Choroid plexus epithelial cell (primary cell): ENCODE results near the gene AIFM1.

ENCODE experiments used
- DNase-seq: peaks from one replicate; pipeline ENCODE4 v3.0.0-alpha.2; 2010; ENCODE audit warnings: low read depth
- H3K4me3 ChIP-seq: 2 replicates; pipeline ENCODE4 v1.5.1; 2011; ENCODE audit warnings: low read depth, mild to moderate bottlenecking, control low read depth, low read length, moderate library complexity
- TF ChIP-seq, protein P1 (sequence below): conservative IDR thresholded peaks from 2 replicates; pipeline ENCODE4 v1.5.1; 2011; ENCODE audit warnings: low read depth, mild to moderate bottlenecking, control low read depth, inconsistent platforms, low read length, moderate library complexity

The AIFM1 gene

DNA sequence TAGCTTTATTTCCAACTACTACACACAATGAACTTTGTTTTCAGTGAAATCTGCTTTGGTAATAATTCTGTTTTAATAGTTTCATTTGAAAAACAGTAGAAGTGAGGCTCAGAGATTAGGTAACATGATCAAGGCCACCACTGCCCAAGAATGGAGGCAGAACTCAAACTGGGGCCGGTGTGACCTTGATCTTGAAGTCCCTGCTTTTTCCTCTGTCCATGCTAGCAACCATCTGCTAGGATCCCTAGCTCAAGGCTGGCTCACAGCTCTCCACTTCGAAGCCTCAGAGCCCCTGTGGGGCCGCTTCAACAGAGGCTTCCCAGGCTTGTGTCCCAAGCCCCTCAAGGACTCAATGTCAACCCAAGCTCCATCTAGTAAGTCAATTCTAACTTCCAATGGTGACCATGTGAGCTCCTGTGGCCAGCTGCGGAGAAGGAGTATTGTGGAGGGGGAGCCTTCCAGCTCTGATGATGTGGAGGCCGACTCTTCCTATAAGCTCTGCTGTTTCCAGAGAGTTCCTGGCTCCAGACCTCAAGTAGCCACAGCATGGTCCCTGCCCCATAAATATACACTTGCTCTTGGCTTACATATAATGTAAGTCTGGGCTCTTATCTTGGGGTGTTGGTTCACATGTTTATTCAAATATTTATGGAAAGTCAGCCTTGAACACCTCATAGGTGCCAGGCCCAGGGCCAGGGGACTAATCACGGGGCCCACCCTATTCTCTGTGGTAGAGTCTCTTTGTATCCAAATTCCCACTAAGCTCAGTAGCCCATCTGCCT is 70.2 kb downstream of the AIFM1 start:
- no peak for DNase-seq
- TF ChIP-seq, protein P1, sequence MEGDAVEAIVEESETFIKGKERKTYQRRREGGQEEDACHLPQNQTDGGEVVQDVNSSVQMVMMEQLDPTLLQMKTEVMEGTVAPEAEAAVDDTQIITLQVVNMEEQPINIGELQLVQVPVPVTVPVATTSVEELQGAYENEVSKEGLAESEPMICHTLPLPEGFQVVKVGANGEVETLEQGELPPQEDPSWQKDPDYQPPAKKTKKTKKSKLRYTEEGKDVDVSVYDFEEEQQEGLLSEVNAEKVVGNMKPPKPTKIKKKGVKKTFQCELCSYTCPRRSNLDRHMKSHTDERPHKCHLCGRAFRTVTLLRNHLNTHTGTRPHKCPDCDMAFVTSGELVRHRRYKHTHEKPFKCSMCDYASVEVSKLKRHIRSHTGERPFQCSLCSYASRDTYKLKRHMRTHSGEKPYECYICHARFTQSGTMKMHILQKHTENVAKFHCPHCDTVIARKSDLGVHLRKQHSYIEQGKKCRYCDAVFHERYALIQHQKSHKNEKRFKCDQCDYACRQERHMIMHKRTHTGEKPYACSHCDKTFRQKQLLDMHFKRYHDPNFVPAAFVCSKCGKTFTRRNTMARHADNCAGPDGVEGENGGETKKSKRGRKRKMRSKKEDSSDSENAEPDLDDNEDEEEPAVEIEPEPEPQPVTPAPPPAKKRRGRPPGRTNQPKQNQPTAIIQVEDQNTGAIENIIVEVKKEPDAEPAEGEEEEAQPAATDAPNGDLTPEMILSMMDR: no peak

GRCh38 chrX:130094696-130095095 is 70.9 kb downstream of the AIFM1 start:
- TF ChIP-seq, protein P1: no peak
- DNase-seq: no peak
- H3K4me3 ChIP-seq: no peak overlapping the region

More for the DNA sequence above, 70.2 kb downstream of the AIFM1 start:
- no peak overlapping the region for H3K4me3 ChIP-seq

DNA sequence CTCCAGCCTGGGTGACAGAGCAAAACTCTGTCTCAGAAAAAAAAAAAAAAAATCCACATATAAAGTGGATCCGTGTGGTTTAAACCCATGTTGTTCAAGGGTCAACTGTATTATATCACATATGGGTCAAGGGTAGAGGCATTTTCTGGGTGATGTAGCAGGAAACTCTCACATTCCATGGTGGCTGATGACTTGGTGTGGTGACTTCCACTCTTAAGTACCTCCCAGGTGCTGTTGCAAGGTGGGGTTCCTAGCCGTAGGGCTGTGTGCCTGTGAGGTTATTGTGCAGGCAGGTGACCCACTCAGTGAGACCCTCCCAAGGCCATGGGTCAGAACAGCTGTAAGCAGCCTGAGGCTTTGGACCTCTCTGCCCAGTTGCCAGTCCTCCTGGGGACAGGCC is 72.4 kb downstream of the AIFM1 start:
- H3K4me3 ChIP-seq: no peak overlapping the region
- TF ChIP-seq, protein P1: no peak
- no peak for DNase-seq

GRCh38 chrX:130091980-130092522 is 73.6 kb downstream of the AIFM1 start:
- H3K4me3 ChIP-seq: no peak overlapping the region
- no peak for DNase-seq

DNA sequence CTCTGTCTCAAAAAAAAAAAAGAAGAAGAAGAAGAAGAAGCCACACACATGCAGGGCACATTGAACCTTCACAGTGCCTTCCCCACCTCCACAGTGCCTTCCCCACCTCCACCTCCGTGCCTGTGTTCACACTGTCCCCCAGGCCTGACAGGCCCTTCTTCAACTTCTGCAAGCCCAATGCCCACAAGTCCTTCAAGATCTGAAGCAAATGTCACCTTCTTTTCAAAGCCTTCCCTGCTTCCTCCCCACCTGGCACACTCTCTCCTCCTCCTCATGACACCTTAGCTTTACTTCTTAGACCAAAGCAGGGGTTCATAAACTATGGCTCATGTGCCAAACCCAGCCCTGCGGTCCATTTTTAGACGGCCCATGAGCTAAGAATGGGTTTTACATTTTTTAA is 75.3 kb downstream of the AIFM1 start:
- no peak overlapping the region for H3K4me3 ChIP-seq
- TF ChIP-seq, protein P1: no peak
- no peak for DNase-seq

More at GRCh38 chrX:130091980-130092522, 73.6 kb downstream of the AIFM1 start:
- TF ChIP-seq, protein P1: no peak

DNA sequence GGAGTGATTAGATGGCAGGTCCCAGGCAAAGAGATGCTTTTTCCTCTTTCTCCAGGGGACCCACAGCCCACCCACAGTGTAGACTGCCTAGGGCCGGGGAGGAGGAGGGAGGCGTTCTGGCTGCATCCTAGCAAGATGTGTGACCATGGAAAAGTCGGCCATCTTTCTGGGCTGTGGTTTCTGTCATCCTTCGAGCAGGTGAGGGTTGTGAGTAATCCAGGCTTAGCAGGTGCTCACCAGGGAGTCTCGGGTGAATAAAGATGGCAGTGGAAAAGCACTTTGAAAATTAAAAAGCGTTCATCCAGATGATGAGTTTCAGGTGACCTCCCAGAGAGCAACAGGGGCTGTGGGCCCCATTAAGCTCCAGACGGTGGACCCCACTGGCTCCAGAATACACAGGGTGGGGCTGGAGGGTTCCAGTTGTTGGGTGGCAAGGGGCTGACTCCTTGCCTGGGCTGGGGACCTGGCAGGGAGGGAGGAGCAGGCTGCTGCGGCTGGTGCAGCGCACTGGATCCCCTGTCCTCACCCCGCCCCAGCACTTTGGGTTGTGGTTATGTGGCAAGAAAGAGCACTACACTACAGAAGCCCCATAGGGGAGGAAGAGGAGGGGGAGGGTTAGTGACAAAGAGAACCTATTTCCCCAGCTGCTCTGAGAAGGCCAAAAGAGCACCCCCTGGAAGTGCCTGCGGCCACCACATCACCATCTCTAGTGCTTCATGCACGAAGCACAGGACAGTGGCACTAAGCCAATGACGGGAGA is 79.0 kb downstream of the AIFM1 start:
- H3K4me3 ChIP-seq: no peak overlapping the region
- TF ChIP-seq, protein P1: no peak
- no peak for DNase-seq
